OCI-LY3 (cell line): ENCODE data around the gene SPDYE2B.
"Not testable (repeated sequence)": the region's sequence is repeated elsewhere in the genome, so short reads cannot be mapped to it uniquely, and the experiment has no call there.

Experiments
- H2AFZ ChIP-seq: fragments of 200-600, 300-600 bp; shearing (Covaris generic); 2 replicates; pipeline ENCODE4 v1.6.0; 2014; ENCODE audit warnings: antibody characterized with exemption, low read depth, low read length
- H3K27ac ChIP-seq: fragments of 200-600, 300-600 bp; sonication (generic); 2 replicates; pipeline ENCODE4 v1.5.1; 2014; ENCODE audit warnings: mild to moderate bottlenecking, low read length, moderate library complexity, mixed read lengths
- H3K27me3 ChIP-seq: fragments of 200-600, 300-600 bp; sonication (generic); 2 replicates; pipeline ENCODE4 v1.6.1; 2014; ENCODE audit warnings: low read depth, low read length, mixed read lengths
- H3K36me3 ChIP-seq: fragments of 200-600, 300-600 bp; sonication (generic); replicated peaks from 2 replicates; pipeline ENCODE3; 2014; ENCODE audit warnings: low read depth, low read length, mixed read lengths
- H3K4me1 ChIP-seq: fragments of 300-600, 200-600 bp; sonication (generic); 2 replicates; pipeline ENCODE4 v1.6.1; 2014; ENCODE audit warnings: low read length, mixed read lengths
- H3K4me2 ChIP-seq: fragments of 200-600, 300-600 bp; sonication (generic); 2 replicates; pipeline ENCODE4 v1.6.1; 2014; ENCODE audit warnings: low read length, mixed read lengths
- H3K4me3 ChIP-seq: fragments of 300-600, 200-600 bp; sonication (generic); 2 replicates; pipeline ENCODE4 v1.5.1; 2014; ENCODE audit warnings: antibody characterized with exemption, mild to moderate bottlenecking, low read length, moderate library complexity
- H3K79me2 ChIP-seq: fragments of 300-600, 200-600 bp; shearing (Covaris generic); 2 replicates; pipeline ENCODE4 v1.6.1; 2014; ENCODE audit warnings: mild to moderate bottlenecking, low read length, mixed read lengths
- H3K9ac ChIP-seq: fragments of 300-600, 200-600 bp; shearing (Covaris generic); 2 replicates; pipeline ENCODE4 v1.6.0; 2014; ENCODE audit warnings: mild to moderate bottlenecking, low read length, moderate library complexity
- H3K9me3 ChIP-seq: fragments of 200-600, 300-600 bp; shearing (Covaris generic); 2 replicates; pipeline ENCODE4 v1.6.1; 2014; ENCODE audit warnings: low read length, mixed read lengths; ENCODE audit not compliant: insufficient read depth
- H4K20me1 ChIP-seq: fragments of 200-600, 300-600 bp; sonication (generic); 2 replicates; pipeline ENCODE4 v1.6.1; 2016; ENCODE audit warnings: low read length, mixed read lengths; ENCODE audit not compliant: insufficient read depth

The SPDYE2B gene

DNA sequence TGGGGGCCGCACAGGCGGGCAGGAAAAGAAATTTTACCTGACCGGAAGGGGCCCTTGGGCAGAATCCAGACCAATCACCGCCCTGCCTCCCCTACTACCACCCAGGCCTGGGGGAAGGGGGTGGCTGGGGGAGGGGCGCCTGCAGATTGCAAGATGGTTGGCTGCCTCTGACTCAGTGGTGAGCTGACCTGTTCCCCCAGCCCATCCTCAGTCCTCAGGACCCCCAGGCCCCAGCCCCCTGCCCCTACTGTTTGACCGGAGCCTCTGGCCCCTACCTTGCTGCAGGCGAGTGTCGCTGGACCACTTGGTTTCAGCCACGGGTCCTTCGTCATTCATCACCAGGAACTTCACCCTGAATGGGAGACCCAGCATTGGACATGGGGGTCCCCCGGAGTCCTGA is 11.3 kb upstream of the SPDYE2B start:
- H3K4me2 ChIP-seq, H3K36me3 ChIP-seq, H3K79me2 ChIP-seq, H3K9me3 ChIP-seq, H2AFZ ChIP-seq, H3K27me3 ChIP-seq, H3K4me1 ChIP-seq, H4K20me1 ChIP-seq, H3K27ac ChIP-seq, H3K4me3 ChIP-seq, H3K9ac ChIP-seq: not testable (repeated sequence)

DNA sequence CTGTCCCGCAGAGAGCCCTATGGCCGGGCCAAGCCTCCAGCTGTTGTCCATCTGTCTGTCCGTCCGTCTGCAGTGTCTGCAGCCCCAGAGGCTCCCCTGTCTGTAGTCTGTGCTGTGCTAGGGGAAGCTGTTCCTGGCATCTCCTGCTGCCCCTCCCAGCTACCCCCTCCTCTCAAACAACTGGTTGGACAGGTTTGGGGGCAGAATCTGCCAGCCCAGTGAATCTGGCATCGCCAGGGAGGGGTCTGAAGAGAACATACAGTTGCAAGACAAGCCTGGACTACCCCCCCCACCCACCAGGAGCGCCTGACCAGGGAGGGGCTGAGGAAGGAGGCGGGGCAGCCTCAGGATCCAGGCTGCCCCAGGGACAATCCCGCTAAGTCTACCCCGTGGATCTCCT is 7.4 kb upstream of the SPDYE2B start, which contains the start of gene UPK3BL1:
TSS of gene UPK3BL1 (minus strand) at position 101 of the 400 bp plus-strand sequence. CDS start at position 51, 50 bp downstream.
- H3K9ac ChIP-seq, H2AFZ ChIP-seq, H4K20me1 ChIP-seq, H3K79me2 ChIP-seq, H3K27ac ChIP-seq, H3K36me3 ChIP-seq, H3K27me3 ChIP-seq, H3K4me3 ChIP-seq, H3K4me1 ChIP-seq, H3K4me2 ChIP-seq, H3K9me3 ChIP-seq: not testable (repeated sequence)

DNA sequence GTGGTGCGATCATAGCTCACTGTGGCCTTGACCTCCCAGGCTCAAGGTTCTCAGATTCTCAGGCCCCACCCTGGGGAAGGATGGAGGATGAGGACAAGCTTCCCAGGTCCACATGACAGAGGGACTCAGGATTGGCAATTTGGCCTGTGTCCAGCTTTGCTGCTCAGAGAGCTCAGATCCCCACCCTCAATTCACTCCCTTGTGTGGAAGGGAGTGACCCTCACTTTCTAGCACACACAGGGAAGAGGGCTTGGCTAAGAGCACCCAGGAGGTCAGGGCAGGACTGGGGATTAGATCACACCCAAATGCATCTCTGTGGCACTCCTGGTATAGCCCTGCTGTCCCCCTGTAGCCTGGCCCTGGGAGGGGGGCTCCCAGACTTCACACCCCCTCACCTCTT is 6.7 kb upstream of the SPDYE2B start:
- not testable (repeated sequence) for H3K36me3 ChIP-seq, H3K79me2 ChIP-seq, H3K4me2 ChIP-seq, H2AFZ ChIP-seq, H3K27me3 ChIP-seq, H3K4me1 ChIP-seq, H3K4me3 ChIP-seq, H4K20me1 ChIP-seq, H3K9me3 ChIP-seq, H3K9ac ChIP-seq, H3K27ac ChIP-seq

DNA sequence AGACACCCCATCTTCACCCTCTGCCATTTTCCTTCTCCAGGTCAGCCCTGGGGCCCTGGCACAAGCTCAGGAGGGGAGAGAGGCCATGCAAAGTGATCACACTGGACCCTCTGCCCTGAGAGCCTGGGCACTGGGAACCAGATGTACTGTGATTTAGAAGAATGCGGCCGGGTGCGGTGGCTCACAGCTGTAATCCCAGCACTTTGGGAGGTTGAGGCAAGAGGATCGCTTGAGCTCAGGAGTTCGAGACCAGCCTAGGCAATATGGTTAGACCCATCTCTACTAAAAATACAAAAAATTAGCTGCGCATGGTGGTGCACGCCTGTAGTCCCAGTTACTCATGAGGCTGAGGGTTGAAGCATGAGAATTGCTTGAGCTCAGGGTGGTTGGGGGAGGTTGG is 2.3 kb upstream of the SPDYE2B start:
- H3K27ac ChIP-seq, H3K9me3 ChIP-seq, H3K9ac ChIP-seq, H3K79me2 ChIP-seq, H3K4me3 ChIP-seq, H3K27me3 ChIP-seq, H3K4me2 ChIP-seq, H2AFZ ChIP-seq, H4K20me1 ChIP-seq, H3K36me3 ChIP-seq, H3K4me1 ChIP-seq: not testable (repeated sequence)

DNA sequence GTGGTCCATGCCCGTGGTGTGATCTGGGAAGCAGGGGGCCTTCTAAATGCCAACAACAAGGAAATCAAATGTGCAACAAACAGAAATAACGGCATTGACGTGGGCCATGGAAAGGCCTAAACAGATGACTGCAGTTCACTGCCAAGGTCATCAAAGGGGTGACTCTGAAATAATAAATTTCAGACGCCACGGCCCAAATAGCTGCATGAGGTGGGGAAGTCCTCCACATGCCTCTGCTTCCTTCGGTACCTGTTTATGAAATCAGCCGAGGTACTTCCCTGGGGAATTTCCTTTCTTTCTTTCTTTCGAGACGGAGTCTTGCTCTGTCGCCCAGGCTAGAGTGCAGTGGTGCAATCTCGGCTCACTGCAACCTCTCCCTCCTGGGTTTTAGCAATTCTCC is 14.6 kb downstream of the SPDYE2B start:
- not testable (repeated sequence) for H3K4me2 ChIP-seq, H3K27me3 ChIP-seq, H4K20me1 ChIP-seq, H3K36me3 ChIP-seq, H3K79me2 ChIP-seq, H3K4me1 ChIP-seq, H3K27ac ChIP-seq, H3K4me3 ChIP-seq, H3K9ac ChIP-seq, H3K9me3 ChIP-seq, H2AFZ ChIP-seq

DNA sequence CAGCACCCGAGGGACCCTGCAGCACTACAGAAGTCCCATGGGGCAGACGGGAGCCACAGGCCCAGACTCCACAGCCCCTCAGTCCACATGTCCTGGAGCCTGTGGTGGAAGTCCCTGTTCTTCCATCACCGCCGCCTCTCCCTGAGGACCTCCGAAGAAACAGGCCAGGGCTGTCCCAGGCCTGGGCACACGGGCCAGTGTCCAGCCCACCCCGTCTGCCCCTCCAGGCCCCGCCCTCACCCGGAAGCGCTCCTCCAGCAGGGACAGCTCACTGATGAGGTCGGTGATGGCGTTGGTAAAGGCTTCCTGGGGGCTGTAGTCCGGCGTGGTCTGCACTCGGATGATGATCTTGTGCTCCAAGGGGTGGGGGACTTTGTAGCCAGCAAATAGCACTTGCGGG is 16.7 kb downstream of the SPDYE2B start:
- H2AFZ ChIP-seq, H3K9me3 ChIP-seq, H3K27ac ChIP-seq, H3K4me2 ChIP-seq, H3K9ac ChIP-seq, H3K36me3 ChIP-seq, H3K4me3 ChIP-seq, H3K27me3 ChIP-seq, H3K4me1 ChIP-seq, H3K79me2 ChIP-seq, H4K20me1 ChIP-seq: not testable (repeated sequence)

DNA sequence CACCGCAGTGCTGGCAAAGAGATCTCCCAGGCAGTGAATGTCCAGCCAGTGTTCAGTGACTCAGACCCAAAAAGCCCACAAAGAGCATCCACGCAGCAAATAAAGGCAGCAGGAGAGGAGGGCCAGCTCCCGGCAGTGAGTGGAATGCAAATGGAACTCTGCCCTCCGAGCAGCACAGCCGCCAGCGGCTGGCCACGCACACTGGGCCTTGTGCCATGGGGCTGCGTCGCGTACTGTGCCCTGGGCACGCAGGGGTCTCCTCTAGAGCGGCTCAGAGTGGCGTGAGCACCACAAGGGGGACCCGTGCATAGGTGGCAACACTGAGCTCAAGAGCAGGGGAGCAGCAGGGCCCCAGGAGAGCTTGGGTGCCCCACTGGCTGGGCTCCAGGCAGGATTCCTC is 17.4 kb downstream of the SPDYE2B start:
- H3K27me3 ChIP-seq, H3K27ac ChIP-seq, H2AFZ ChIP-seq, H4K20me1 ChIP-seq, H3K4me2 ChIP-seq, H3K4me3 ChIP-seq, H3K9ac ChIP-seq, H3K4me1 ChIP-seq, H3K79me2 ChIP-seq, H3K36me3 ChIP-seq, H3K9me3 ChIP-seq: not testable (repeated sequence)

DNA sequence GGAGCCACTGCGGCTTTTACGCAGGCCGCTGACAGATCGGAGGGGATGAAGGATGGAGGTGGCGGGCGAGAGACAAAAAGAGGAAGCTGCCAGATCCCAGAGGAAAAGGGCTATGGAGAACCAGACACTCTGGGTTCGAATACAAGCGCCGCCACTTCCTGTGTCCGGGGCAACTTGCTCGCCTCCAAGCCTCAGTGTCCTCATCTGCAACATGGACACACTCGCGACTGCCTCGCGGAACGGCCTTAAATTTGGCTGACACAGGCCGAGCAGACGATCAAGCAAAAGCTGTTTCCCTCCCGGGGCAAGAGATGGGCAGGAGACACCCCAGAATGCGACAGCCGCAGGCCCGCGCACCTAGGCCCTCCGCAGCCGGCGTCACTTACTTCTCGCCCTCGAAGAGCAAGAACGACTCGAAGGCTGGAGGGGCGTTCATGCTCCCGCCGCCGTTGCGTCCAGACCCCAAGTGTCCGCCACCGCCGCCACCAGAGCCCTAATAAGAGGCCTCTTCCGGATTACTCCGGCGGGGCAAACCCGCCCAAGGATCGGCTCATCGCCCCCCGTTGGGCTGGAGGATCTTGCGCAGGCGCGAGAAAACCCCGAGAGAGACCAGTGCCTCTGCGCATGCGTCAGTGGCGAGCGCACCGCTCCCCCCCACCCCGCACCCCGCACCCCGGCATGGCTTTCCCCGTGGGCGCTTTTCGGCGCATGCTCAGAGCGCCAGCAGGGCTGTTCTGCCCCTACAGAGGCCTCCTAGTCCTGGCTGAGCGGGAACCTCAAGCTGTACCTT is 21.2 kb downstream of the SPDYE2B start, which contains the start of gene POLR2J2:
TSS of gene POLR2J2 (minus strand) at position 498 of the 790 bp plus-strand sequence. CDS start at position 436, 62 bp downstream.
- H3K4me2 ChIP-seq, H4K20me1 ChIP-seq, H3K79me2 ChIP-seq, H3K27me3 ChIP-seq, H2AFZ ChIP-seq, H3K27ac ChIP-seq, H3K9me3 ChIP-seq, H3K4me1 ChIP-seq, H3K36me3 ChIP-seq: not testable (repeated sequence)
- Histone ChIP-seq H3K4me3 (peak within 1 kb of the TSS; percentile 64), H3K9ac (peak within 1 kb of the TSS; percentile 30; the same call in 1 of the 2 replicates)

DNA sequence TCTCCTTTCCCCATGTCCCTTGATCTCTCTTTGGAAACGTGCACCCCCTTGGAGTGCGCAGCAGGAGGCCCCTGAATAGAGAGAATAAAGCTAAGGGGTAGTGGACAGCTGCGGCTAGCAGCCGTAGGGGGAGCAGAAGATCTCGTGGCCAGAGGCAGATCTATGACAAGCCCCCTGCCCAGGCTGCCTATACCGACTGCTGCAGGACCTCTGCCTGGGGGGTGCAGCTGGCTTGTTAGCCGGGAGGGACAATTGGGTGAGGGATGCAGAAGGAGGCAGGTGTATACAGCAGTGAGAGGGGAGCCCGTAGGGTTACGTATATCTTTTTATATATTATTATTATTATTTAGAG is 21.8 kb downstream of the SPDYE2B start:
- H3K9ac ChIP-seq, H3K4me1 ChIP-seq, H3K9me3 ChIP-seq, H2AFZ ChIP-seq, H3K36me3 ChIP-seq, H3K4me3 ChIP-seq, H3K27ac ChIP-seq, H3K79me2 ChIP-seq, H3K4me2 ChIP-seq, H3K27me3 ChIP-seq, H4K20me1 ChIP-seq: not testable (repeated sequence)
